ENCODE data around the gene MDGA2. TPM values are rescaled to one million over a fixed set of nuclear protein-coding genes. Genes with fewer than 3 reads are reported as not detected.

The MDGA2 gene
- total RNA-seq, 1 donor: not detected

DNA sequence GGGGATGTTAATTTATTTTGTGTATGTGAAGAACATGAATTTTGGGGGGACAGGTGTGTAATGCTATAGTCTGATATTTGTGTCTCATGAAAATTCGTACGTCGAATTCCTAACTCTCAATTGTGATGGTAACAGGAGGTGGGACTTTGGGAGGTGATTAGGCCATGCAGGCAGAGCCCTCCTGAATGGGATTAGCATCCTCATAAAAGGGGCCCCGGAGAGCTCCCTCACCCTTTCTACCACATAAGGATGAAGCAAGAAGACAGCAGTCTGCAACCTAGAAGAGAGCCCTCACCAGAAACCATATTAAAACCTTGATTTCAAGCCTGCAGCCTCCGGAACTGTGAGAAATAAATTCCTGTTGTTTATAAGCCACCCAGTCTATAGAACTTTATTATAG lies 165.4 kb downstream of the MDGA2 start:
- H3K4me3 ChIP-seq (ENCODE audit: low read depth, low read length): no peak overlapping the region
- DNase-seq (ENCODE audit: low read depth): no peak
- TF ChIP-seq, protein P1, sequence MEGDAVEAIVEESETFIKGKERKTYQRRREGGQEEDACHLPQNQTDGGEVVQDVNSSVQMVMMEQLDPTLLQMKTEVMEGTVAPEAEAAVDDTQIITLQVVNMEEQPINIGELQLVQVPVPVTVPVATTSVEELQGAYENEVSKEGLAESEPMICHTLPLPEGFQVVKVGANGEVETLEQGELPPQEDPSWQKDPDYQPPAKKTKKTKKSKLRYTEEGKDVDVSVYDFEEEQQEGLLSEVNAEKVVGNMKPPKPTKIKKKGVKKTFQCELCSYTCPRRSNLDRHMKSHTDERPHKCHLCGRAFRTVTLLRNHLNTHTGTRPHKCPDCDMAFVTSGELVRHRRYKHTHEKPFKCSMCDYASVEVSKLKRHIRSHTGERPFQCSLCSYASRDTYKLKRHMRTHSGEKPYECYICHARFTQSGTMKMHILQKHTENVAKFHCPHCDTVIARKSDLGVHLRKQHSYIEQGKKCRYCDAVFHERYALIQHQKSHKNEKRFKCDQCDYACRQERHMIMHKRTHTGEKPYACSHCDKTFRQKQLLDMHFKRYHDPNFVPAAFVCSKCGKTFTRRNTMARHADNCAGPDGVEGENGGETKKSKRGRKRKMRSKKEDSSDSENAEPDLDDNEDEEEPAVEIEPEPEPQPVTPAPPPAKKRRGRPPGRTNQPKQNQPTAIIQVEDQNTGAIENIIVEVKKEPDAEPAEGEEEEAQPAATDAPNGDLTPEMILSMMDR (IDR thresholded peaks at IDR 0.05; ENCODE audit: insufficient read depth, low read depth, low read length): no peak

DNA sequence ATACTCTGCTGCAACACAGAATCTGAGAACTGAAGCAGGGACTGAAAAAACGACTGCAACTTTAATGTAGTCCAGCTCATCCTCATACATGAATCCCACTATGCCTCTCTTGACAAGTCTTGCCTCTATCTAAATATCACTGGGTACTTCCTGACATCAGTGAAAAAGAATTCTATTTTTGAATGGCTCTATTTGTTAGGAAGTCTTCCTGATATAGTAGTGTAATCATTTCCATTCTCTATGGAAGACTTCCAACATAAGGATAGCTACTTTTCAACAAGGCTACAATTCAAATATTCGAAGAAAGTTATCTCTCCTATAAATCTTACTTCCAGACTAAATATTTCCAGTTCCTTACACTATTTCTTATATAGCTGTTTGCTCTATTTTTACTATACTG lies 167.5 kb downstream of the MDGA2 start:
- TF ChIP-seq, protein P1 (IDR thresholded peaks at IDR 0.05; ENCODE audit: insufficient read depth, low read depth, low read length): no peak

DNA sequence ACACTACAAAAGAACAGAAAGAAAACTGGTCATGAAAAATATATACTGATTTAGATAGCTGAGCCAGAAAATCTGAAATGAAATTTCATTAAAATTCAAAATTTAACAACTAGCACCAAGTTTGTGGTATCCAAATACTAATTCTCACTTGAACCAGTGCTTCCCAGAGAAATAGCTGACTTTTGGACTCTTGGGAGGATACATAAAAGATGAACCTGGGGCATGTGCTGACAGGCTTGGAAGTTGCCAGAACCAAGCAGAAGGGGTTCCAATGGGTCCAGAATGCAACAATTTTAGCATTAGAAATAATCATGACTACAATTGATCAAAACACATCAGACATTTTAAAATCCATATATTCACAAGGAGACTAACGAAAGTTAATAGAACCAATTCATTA lies 175.0 kb downstream of the MDGA2 start:
- no peak overlapping the region for H3K4me3 ChIP-seq (ENCODE audit: low read depth, low read length)
- TF ChIP-seq, protein P1 (IDR thresholded peaks at IDR 0.05; ENCODE audit: insufficient read depth, low read depth, low read length): no peak
- no peak for DNase-seq (ENCODE audit: low read depth)

More for the DNA sequence above, 167.5 kb downstream of the MDGA2 start:
- no peak overlapping the region for H3K4me3 ChIP-seq (ENCODE audit: low read depth, low read length)
- DNase-seq (ENCODE audit: low read depth): no peak

DNA sequence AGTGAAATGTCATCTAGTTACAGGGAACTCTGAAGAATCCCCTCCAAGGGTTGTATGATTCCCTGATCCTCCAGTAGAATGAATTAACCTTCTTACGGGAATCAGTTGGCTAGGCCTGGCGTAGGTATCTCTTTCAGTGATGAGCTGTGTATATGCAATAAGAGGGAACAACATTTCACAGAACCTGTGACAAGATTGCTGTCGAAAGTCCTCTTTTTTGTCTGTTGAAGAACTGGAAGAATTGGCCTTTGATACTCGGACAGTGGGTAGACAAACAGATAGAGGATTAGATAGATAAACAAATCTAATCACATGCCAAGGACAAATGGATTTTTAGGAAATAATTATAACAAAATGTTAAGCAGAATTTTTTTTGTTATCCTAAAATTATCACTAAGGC lies 184.6 kb downstream of the MDGA2 start:
- no peak for DNase-seq (ENCODE audit: low read depth)
- H3K4me3 ChIP-seq (ENCODE audit: low read depth, low read length): no peak overlapping the region
- TF ChIP-seq, protein P1 (IDR thresholded peaks at IDR 0.05; ENCODE audit: insufficient read depth, low read depth, low read length): no peak

DNA sequence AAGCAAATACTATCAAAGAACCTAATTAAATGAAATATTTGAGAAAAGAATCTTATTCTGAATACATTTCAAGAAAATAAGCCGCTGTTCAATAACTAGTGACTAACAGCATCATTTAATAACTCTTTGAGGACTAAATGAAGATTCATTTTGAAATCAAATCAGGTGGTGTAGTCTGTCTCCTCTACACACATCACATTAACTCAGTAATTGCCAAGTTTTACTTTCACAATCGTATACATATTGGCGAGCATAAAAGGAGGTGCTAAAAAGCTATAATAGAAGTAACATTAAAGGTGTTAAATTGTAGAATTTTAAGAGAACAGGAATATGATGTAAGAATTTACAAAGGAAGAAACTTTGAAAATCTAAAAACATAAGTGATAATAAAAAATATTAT lies 185.1 kb downstream of the MDGA2 start:
- no peak overlapping the region for H3K4me3 ChIP-seq (ENCODE audit: low read depth, low read length)
- TF ChIP-seq, protein P1 (IDR thresholded peaks at IDR 0.05; ENCODE audit: insufficient read depth, low read depth, low read length): no peak
- no peak for DNase-seq (ENCODE audit: low read depth)

DNA sequence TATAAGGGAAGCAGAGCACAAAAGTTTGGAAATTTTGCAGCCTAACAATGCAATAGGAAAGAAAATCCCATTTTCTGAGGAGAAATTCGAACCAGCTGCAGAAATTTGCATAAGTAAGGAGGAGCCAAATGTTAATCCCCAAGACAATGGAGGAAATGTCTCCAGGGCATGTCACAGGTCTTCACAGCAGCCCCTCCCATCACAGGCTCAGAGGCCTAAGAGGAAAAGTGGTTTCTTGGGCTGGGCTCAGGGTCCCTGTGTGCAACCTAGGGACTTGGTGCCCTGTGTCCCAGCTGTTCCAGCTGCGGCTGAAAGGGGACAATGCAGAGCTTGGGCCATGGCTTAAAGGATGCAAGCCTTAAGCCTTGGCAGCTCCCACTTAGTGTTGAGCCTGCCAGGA lies 190.0 kb downstream of the MDGA2 start:
- TF ChIP-seq, protein P1 (IDR thresholded peaks at IDR 0.05; ENCODE audit: insufficient read depth, low read depth, low read length): no peak
- no peak for DNase-seq (ENCODE audit: low read depth)
- no peak overlapping the region for H3K4me3 ChIP-seq (ENCODE audit: low read depth, low read length)

DNA sequence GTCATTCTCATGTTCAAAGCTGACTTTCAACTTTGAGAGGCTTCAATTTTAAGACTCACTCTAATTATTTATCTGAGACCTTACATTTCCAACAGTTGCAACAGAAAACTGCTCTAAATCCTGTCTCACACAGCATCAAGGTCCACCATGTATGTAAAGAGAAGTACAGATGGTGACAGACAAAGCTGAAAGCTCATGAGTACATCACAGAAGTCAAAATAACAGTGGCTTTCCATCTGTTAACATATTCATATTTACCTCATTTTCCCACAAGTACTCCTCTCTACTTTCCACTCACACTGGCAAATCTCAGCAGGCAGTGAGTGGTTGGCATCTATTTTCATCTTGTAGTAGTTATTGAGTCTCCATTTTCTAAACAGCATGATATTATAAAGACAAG lies 192.0 kb downstream of the MDGA2 start:
- no peak for DNase-seq (ENCODE audit: low read depth)
- H3K4me3 ChIP-seq (ENCODE audit: low read depth, low read length): no peak overlapping the region
- TF ChIP-seq, protein P1 (IDR thresholded peaks at IDR 0.05; ENCODE audit: insufficient read depth, low read depth, low read length): no peak
